Measurements from ENCODE around the gene PRMT7. TPM values are rescaled to one million over a fixed set of nuclear protein-coding genes. Genes with fewer than 3 reads are reported as not detected.

Gene PRMT7
- polyA plus RNA-seq, 1 donor from 2014 or later, result 203 TPM

- Histone ChIP-seq H3K9me3 (ENCODE audit: low read length) (no peaks in the 10 kb centered on the region), H2AFZ (ENCODE audit: low read depth, low read length) (no peak overlapping the region), H4K20me1 (ENCODE audit: insufficient read depth) (no peaks in the 10 kb centered on the region), H3K27me3 (ENCODE audit: insufficient read depth, low read depth, low read length) (no peaks in the 10 kb centered on the region), H3K9ac (ENCODE audit: low read length) (no peak overlapping the region), H3K79me2 (replicated peaks; ENCODE audit: insufficient read depth, low read length) (no peaks in the 10 kb centered on the region), H3K36me3 (ENCODE audit: insufficient read depth, low read length) (no peaks in the 10 kb centered on the region), H3K9me2 (ENCODE audit: insufficient read depth, low read length) (no peaks in the 10 kb centered on the region), H3K27ac (ENCODE audit: low read length) (no peak overlapping the region), H3K4me2 (ENCODE audit: low read length) (no peak overlapping the region), H3K4me3 (ENCODE audit: low read length) (no peak overlapping the region), H3F3A (ENCODE audit: insufficient read depth, low read length, poor library complexity, severe bottlenecking) (no peaks in the 10 kb centered on the region)
- no peak for TF ChIP-seq TAF1 (IDR thresholded peaks at IDR 0.05; ENCODE audit: low read depth)
- TF ChIP-seq REST (IDR thresholded peaks at IDR 0.05; ENCODE audit: borderline replicate concordance), result no peak
- TF ChIP-seq MXI1 (conservative IDR thresholded peaks at IDR 0.05; ENCODE audit: poor library complexity, severe bottlenecking), result no peak
- TF ChIP-seq SMC3 (conservative IDR thresholded peaks at IDR 0.05; ENCODE audit: poor library complexity), result no peak
- TF ChIP-seq POLR2AphosphoS5 (IDR thresholded peaks at IDR 0.05), result no peak
- TF ChIP-seq, protein P1, sequence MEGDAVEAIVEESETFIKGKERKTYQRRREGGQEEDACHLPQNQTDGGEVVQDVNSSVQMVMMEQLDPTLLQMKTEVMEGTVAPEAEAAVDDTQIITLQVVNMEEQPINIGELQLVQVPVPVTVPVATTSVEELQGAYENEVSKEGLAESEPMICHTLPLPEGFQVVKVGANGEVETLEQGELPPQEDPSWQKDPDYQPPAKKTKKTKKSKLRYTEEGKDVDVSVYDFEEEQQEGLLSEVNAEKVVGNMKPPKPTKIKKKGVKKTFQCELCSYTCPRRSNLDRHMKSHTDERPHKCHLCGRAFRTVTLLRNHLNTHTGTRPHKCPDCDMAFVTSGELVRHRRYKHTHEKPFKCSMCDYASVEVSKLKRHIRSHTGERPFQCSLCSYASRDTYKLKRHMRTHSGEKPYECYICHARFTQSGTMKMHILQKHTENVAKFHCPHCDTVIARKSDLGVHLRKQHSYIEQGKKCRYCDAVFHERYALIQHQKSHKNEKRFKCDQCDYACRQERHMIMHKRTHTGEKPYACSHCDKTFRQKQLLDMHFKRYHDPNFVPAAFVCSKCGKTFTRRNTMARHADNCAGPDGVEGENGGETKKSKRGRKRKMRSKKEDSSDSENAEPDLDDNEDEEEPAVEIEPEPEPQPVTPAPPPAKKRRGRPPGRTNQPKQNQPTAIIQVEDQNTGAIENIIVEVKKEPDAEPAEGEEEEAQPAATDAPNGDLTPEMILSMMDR (IDR thresholded peaks at IDR 0.05; ENCODE audit: poor library complexity, severe bottlenecking), result no peak
- TF ChIP-seq EZH2 (IDR thresholded peaks at IDR 0.05; ENCODE audit: borderline replicate concordance, insufficient read depth, low read length, poor library complexity, severe bottlenecking), result no peak
- no peak for TF ChIP-seq EP300 (conservative IDR thresholded peaks at IDR 0.05; ENCODE audit: poor library complexity, severe bottlenecking)
- no peak for TF ChIP-seq RAD21 (conservative IDR thresholded peaks at IDR 0.05)
These were observed 14.1 kb upstream of the PRMT7 start for GRCh38 chr16:68296693-68297092.

GRCh38 chr16:68297908-68298307, 12.9 kb upstream of the PRMT7 start:
- Histone ChIP-seq H3K9me2 (ENCODE audit: insufficient read depth, low read length) (no peaks in the 10 kb centered on the region), H3K9me3 (ENCODE audit: low read length) (no peaks in the 10 kb centered on the region), H3K4me2 (ENCODE audit: low read length) (no peak overlapping the region), H3K79me2 (replicated peaks; ENCODE audit: insufficient read depth, low read length) (no peaks in the 10 kb centered on the region), H2AFZ (ENCODE audit: low read depth, low read length) (no peak overlapping the region), H4K20me1 (ENCODE audit: insufficient read depth) (no peaks in the 10 kb centered on the region), H3K36me3 (ENCODE audit: insufficient read depth, low read length) (no peaks in the 10 kb centered on the region), H3K4me3 (ENCODE audit: low read length) (no peak overlapping the region), H3K27ac (ENCODE audit: low read length) (no peak overlapping the region), H3F3A (ENCODE audit: insufficient read depth, low read length, poor library complexity, severe bottlenecking) (no peaks in the 10 kb centered on the region), H3K9ac (ENCODE audit: low read length) (no peak overlapping the region), H3K27me3 (ENCODE audit: insufficient read depth, low read depth, low read length) (no peaks in the 10 kb centered on the region)
- TF ChIP-seq MXI1 (conservative IDR thresholded peaks at IDR 0.05; ENCODE audit: poor library complexity, severe bottlenecking), result no peak
- TF ChIP-seq POLR2AphosphoS5 (IDR thresholded peaks at IDR 0.05), result no peak
- TF ChIP-seq TAF1 (IDR thresholded peaks at IDR 0.05; ENCODE audit: low read depth), result no peak
- TF ChIP-seq REST (IDR thresholded peaks at IDR 0.05; ENCODE audit: borderline replicate concordance), result no peak
- TF ChIP-seq EP300 (conservative IDR thresholded peaks at IDR 0.05; ENCODE audit: poor library complexity, severe bottlenecking), result no peak
- TF ChIP-seq EZH2 (IDR thresholded peaks at IDR 0.05; ENCODE audit: borderline replicate concordance, insufficient read depth, low read length, poor library complexity, severe bottlenecking), result no peak
- TF ChIP-seq RAD21 (conservative IDR thresholded peaks at IDR 0.05), result no peak
- TF ChIP-seq SMC3 (conservative IDR thresholded peaks at IDR 0.05; ENCODE audit: poor library complexity), result no peak
- TF ChIP-seq, protein P1 (IDR thresholded peaks at IDR 0.05; ENCODE audit: poor library complexity, severe bottlenecking), result no peak
